Measurements from ENCODE around the gene GRIN1.

Gene GRIN1

GRCh38 chr9:137138722-137139467 lies at the start of gene GRIN1:
Gene GRIN1, plus strand, starts transcription at chr9:137139154. Its CDS starts 333 bp downstream, at chr9:137139487.
- DNase-seq = peak in 11 of 51 donors; percentile 26 to 67 (median 43)

- DNase-seq = peak in 3 of 51 donors; percentile 18 to 49 (median 22)
Observed at GRCh38 chr9:137089232-137089947, 49.6 kb upstream of the GRIN1 start.

- DNase-seq = no peak
Observed at GRCh38 chr9:137095664-137096517, 43.1 kb upstream of the GRIN1 start.

- DNase-seq = no peak
Observed at GRCh38 chr9:137096785-137097546, 42.0 kb upstream of the GRIN1 start.

DNA sequence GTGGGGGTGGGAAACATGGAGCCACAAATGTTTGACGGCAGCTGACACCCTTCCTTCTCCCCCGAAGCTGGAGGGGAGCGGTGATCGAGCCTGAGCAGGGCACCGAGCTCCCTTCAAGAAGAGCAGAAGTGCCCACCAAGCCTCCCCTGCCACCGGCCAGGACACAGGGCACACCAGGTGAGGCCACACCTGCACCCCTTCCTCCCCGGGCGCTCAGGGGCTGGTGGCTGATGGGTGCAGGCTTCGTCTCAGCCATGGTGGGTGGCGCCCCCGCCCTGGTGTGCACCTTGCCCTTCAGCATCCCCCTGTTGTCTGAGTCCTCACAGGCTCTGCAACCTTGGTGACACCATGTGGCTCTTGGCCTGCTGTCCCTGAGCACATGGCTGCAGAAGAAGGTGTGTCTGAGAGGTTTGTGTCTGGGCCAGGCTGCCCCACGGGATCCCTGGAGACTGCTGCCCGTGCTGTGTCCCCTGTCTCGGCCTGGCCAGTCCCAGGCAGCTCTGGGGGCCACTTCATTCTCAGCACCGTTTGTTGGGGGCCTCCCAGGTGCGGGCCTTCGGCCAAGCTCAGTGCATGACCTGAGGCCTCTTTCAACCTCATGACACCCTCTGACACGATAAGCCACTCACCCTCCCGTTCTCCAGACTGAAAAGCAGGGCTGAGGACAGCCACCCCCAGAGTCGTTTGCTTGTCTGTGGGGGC lies 41.0 kb upstream of the GRIN1 start:
- no peak for DNase-seq

- no peak for DNase-seq
Observed at GRCh38 chr9:137099231-137099630, 39.7 kb upstream of the GRIN1 start.

DNA sequence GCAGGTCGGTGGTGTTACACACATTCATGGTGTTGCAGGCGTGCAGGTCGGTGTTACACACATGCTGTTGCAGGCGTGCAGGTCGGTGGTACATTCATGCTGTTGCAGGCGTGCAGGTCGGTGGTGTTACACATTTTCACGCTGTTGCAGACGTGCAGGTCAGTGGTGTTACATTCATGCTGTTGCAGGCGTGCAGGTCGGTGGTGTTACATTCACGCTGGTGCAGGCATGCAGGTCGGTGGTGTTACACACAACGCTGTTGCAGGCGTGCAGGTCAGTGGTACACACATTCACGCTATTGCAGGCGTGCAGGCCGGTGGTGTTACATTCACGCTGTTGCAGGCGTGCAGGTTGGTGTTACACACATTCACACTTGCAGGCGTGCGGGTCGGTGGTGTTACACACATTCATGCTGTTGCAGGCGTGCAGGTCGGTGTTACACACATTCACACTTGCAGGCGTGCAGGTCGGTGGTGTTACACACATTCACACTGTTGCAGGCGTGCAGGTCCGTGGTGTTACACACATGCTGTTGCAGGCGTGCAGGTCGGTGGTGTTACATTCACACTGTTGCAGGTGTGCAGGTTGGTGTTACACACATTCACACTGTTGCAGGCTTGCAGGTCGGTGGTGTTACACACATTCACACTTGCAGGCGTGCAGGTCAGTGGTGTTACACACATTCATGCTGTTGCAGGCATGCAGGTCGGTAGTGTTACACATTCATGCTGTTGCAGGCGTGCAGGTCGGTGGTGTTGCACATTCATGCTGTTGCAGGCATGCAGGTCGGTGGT lies 35.6 kb upstream of the GRIN1 start:
- DNase-seq = no peak

GRCh38 chr9:137105814-137106661 lies 32.9 kb upstream of the GRIN1 start:
- DNase-seq = no peak

- no peak for DNase-seq
Observed at GRCh38 chr9:137106662-137107250, 32.2 kb upstream of the GRIN1 start.

DNA sequence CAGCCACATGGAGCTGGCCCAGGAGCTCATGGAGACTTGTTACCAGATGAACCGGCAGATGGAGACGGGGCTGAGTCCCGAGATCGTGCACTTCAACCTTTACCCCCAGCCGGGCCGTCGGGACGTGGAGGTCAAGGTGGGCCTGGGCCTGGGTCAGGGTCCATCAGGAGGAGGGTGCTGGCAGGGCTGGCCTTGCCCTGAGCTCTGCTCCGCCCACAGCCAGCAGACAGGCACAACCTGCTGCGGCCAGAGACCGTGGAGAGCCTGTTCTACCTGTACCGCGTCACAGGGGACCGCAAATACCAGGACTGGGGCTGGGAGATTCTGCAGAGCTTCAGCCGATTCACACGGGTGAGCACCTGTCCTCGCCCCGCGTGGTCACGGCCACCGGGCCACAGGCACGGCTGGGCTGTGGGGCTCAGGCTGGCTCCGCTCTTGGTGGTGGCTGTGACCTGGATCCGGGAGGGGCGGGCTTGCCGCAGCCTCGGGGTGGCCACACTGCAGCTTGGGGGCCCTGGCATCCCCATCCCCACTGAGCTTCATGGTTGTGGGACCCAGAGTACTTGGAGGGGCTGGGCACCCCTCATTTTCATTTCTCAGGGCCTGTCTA lies 31.5 kb upstream of the GRIN1 start:
- no peak for DNase-seq

GRCh38 chr9:137107982-137108381 lies 31.0 kb upstream of the GRIN1 start:
- no peak for DNase-seq

- peak in 1 of 51 donors; percentile 36 for DNase-seq
Observed at GRCh38 chr9:137108608-137109249, 30.2 kb upstream of the GRIN1 start.

- no peak for DNase-seq
Observed at GRCh38 chr9:137109250-137110146, 29.5 kb upstream of the GRIN1 start.

DNA sequence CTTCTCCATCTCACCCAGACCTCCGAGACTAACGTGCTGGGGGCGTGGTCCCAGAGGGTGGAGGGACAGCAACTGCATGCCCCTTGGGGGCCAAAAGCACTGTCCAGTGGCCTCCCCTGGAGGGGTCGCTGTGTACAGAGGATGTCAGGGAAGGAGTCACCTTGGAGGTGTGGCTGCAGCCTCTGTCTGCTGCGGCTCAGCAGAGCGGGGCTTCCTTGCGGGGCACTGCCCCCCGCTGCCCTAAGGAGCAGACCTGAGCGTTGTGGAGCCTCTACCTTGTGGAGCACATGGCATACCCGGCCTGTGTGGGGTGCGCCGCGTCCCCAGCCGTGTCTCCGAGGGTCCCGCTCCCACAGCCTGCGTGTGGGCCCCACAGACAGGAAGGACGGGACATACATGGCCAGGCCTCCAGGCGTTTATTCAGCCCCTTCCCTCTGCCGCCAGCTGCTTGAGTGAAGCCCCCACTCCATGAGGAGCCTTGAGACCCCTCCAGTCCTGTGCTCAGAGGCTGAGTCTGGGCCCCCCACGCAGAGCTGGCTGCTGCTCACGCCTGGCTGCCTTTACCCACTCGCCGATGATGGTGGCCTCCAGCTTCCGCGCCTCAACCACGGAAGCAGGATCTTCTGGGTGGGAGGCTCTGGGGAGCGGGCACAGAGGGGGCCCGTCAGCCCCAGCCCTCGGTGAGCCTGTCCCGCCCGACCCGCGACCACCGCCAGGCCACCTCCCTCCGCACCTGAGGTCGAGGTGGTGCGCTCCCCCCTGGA lies 28.6 kb upstream of the GRIN1 start:
- DNase-seq = no peak
